ENCODE measurements around the gene TMEM163. TPM values are rescaled to one million over a fixed set of nuclear protein-coding genes. Genes with fewer than 3 reads are reported as not detected.
"Not testable (repeated sequence)": the region's sequence is repeated elsewhere in the genome, so short reads cannot be mapped to it uniquely, and the experiment has no call there.

TMEM163 gene
- total RNA-seq = under 1 TPM; 0.36 to 0.62 TPM
- polyA plus RNA-seq = under 1 TPM in 1 of 2 donors, not detected in 1; 0.25 TPM
- long read RNA-seq, donor 1 = 0 reads
- long read RNA-seq, donor 2, partial matches to known transcripts = 0 of 2 reads
- long read RNA-seq, donor 2, other reads (novel, unspliced or antisense) = 1 of 2 reads

DNA sequence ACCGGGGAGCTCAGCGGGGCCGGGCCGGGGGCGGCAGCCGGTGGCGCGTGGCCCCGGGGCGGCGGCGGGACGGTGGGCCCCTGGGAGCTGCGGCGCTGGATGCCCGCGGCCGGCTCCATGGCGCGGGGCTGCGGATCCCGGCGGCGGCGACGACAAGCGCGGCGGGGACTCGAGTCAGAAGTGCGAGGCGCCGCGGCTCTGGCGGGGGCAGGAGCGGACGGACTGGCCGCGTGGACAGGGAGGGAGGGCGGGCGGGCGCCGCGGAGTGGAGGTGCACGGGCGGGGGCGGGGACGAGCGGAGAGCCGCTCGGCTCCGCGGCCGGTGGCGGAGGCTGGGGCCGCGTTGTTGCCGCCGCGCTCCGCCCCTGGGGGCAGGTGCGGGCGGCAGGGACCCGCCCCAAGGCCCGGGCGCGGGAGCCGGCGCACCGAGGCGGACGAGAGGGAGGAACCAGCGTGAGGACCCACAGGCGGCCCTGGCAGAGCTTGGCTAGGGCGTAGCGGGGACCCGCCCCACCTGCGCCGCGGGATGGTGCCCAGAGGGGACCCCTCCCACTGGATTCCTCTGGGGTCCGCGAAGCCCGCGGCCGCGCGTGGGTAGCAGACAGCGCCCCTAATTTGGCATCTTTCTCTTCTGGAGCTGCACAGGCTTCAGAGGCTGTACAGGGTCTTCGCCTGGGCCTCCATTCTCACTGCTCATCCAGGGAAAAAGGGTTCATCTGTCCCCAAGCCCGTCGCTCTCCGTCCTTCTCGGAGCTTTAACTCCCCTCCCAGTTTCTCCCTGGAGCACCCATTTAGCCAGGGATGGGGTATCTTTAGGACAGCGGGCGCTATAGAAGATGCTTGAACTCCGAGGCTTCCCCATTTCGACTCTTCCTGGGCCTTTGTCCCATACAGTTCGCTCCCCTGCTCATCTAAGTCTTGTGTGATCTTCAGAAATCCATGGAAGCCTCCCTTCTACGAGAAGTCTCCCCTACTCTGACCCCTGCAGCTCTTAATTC is at the start of gene TMEM163:
TSS of gene TMEM163 (minus strand) at position 184 of the 998 bp plus-strand sequence.
- WGBS, 2 donors = 7 to 11% methylated on average over 55 to 99 of the region's 99 CpGs
- Histone ChIP-seq H3K27ac (ENCODE audit: low read depth in 1 of 2, low read length in 2 of 2) (no peak within 1 kb of the TSS), H3K4me1 (ENCODE audit: control insufficient read depth in 1 of 2, insufficient read depth in 2 of 2, low read length in 2 of 2) (no peaks in the 10 kb centered on the region), H3K27me3 (ENCODE audit: control insufficient read depth in 1 of 2, insufficient read depth in 2 of 2, low read length in 1 of 2) (no peaks in the 10 kb centered on the region), H3K9me3 (ENCODE audit: control insufficient read depth, low read length) (no peaks in the 10 kb centered on the region), H3K4me3 (ENCODE audit: low read length in 2 of 2) (peak within 1 kb of the TSS; percentile 29 to 36), H3K36me3 (ENCODE audit: control insufficient read depth in 1 of 2, insufficient read depth in 2 of 2, low read length in 1 of 2) (no peaks in the 10 kb centered on the region)
- ATAC-seq (ENCODE audit: low FRiP score) (no peak), DNase-seq (no peak)
- intact Hi-C loops (cut with DNase I) = no loop called here

DNA sequence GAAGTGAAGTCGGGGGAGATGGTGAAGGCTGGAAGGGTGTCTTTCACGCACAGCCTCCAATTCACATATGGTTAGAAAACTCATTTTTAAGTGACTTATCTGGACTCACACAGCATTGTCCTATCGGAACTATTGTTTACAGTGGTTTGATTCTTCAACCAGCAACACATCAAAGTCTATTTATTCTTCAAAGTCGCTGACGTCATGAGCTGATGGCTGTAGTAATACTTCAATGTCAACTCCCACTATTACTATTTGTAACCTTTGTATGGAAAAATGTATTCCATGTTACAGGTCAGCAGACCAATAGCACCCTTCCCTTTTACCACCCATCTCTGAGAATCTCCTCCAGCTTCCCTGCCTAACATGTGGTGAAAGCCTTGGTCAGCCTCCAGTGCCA is 47.8 kb upstream of the TMEM163 start:
- no peak overlapping the region for H3K27ac ChIP-seq (ENCODE audit: low read depth in 1 of 2, low read length in 2 of 2)
- H3K27me3 ChIP-seq (ENCODE audit: control insufficient read depth in 1 of 2, insufficient read depth in 2 of 2, low read length in 1 of 2) = no peaks in the 10 kb centered on the region
- no peaks in the 10 kb centered on the region for H3K36me3 ChIP-seq (ENCODE audit: control insufficient read depth in 1 of 2, insufficient read depth in 2 of 2, low read length in 1 of 2)
- intact Hi-C loops (cut with DNase I) = no loop called here
- H3K4me3 ChIP-seq (ENCODE audit: low read length in 2 of 2) = no peak overlapping the region
- no peaks in the 10 kb centered on the region for H3K9me3 ChIP-seq (ENCODE audit: control insufficient read depth, low read length)
- H3K4me1 ChIP-seq (ENCODE audit: control insufficient read depth in 1 of 2, insufficient read depth in 2 of 2, low read length in 2 of 2) = no peaks in the 10 kb centered on the region
- DNase-seq (no peak), ATAC-seq (ENCODE audit: low FRiP score) (no peak)
- WGBS, 2 donors = 72 to 82% methylated on average over 5 of the region's 5 CpGs

DNA sequence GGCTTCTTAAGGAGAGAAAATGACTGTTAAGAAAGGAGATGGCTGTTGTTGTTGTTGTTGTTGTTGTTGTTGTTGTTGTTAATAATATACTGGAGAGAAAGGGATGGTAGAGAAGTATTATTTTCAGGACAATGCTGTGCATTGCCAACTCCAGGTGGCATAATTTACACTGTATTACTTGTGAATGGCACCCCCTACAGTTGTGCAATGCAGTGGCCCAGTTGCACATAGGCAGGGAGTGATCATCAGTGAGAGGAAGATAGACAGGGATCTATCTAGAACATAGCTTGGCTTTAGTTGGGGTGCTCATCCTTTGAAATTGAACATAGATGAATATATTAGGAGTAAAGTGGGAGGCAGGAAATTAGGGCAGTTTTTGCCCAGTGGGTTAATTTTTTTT is 47.2 kb upstream of the TMEM163 start:
- Histone ChIP-seq H3K36me3 (ENCODE audit: control insufficient read depth in 1 of 2, insufficient read depth in 2 of 2, low read length in 1 of 2) (no peaks in the 10 kb centered on the region), H3K27ac (ENCODE audit: low read depth in 1 of 2, low read length in 2 of 2) (no peak overlapping the region), H3K4me1 (ENCODE audit: control insufficient read depth in 1 of 2, insufficient read depth in 2 of 2, low read length in 2 of 2) (no peaks in the 10 kb centered on the region), H3K9me3 (ENCODE audit: control insufficient read depth, low read length) (no peaks in the 10 kb centered on the region), H3K27me3 (ENCODE audit: control insufficient read depth in 1 of 2, insufficient read depth in 2 of 2, low read length in 1 of 2) (no peaks in the 10 kb centered on the region), H3K4me3 (ENCODE audit: low read length in 2 of 2) (no peak overlapping the region)
- DNase-seq (no peak), ATAC-seq (ENCODE audit: low FRiP score) (no peak)
- intact Hi-C loops (cut with DNase I) = no loop called here

DNA sequence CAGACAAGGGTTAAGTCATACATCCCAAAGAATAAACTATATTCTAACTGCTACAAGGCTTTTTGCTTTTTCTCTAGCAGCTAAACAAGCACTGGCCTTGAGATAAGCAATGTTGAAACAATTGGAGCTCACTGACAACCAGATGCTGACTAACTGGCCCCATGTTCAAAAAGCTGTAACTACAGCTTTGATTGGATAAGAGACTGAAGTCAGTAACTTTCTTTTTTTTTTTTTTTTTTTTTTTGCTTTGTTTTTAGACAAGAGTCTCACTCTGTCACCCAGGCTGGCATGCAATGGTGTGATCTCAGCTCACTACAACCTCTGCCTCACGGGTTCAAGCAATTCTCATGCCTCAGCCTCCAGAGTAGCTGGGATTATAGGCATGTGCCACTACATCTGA is 45.4 kb upstream of the TMEM163 start:
- intact Hi-C loops (cut with DNase I) = no loop called here
- Histone ChIP-seq H3K27ac (ENCODE audit: low read depth in 1 of 2, low read length in 2 of 2) (no peak overlapping the region), H3K4me3 (ENCODE audit: low read length in 2 of 2) (no peak overlapping the region), H3K27me3 (ENCODE audit: control insufficient read depth in 1 of 2, insufficient read depth in 2 of 2, low read length in 1 of 2) (no peaks in the 10 kb centered on the region), H3K36me3 (ENCODE audit: control insufficient read depth in 1 of 2, insufficient read depth in 2 of 2, low read length in 1 of 2) (no peaks in the 10 kb centered on the region), H3K4me1 (ENCODE audit: control insufficient read depth in 1 of 2, insufficient read depth in 2 of 2, low read length in 2 of 2) (no peaks in the 10 kb centered on the region), H3K9me3 (ENCODE audit: control insufficient read depth, low read length) (no peaks in the 10 kb centered on the region)
- WGBS, 2 donors = 57 to 71% methylated on average over 1 of the region's 1 CpG
- no peak for DNase-seq
- ATAC-seq (ENCODE audit: low FRiP score) = no peak

DNA sequence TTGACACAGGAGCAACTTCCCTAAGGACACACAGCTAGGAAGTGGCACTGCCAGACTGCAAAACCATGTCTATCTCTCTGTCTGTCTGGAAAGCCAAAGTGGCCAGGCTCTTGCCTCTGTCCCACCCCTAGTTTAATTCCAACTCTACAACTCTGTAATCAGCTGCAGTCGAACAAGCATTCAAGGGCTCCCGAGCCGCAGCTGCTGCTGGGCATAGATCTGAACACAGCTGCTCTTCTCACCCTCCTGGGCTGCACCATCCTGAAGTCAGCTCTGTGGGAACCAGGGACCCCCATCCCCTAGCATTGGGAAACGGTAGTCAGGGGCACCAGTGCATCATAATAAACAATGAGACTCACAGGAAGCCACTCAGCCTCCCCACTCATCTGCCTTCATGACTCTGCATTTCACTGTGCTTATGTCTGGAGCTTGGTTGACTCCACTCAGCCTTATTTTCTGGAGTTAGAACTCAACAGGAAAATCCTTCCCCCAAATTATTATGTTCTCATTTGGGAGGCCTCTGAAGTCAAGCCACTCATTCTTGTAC is 44.4 kb upstream of the TMEM163 start:
- no peak overlapping the region for H3K4me3 ChIP-seq (ENCODE audit: low read length in 2 of 2)
- 58 to 61% methylated on average over 4 of the region's 4 CpGs for WGBS, 2 donors
- no peak for DNase-seq
- intact Hi-C loops (cut with DNase I) = no loop called here
- no peak overlapping the region for H3K27ac ChIP-seq (ENCODE audit: low read depth in 1 of 2, low read length in 2 of 2)
- no peaks in the 10 kb centered on the region for H3K4me1 ChIP-seq (ENCODE audit: control insufficient read depth in 1 of 2, insufficient read depth in 2 of 2, low read length in 2 of 2)
- no peaks in the 10 kb centered on the region for H3K27me3 ChIP-seq (ENCODE audit: control insufficient read depth in 1 of 2, insufficient read depth in 2 of 2, low read length in 1 of 2)
- no peaks in the 10 kb centered on the region for H3K9me3 ChIP-seq (ENCODE audit: control insufficient read depth, low read length)
- no peak for ATAC-seq (ENCODE audit: low FRiP score)
- no peaks in the 10 kb centered on the region for H3K36me3 ChIP-seq (ENCODE audit: control insufficient read depth in 1 of 2, insufficient read depth in 2 of 2, low read length in 1 of 2)

DNA sequence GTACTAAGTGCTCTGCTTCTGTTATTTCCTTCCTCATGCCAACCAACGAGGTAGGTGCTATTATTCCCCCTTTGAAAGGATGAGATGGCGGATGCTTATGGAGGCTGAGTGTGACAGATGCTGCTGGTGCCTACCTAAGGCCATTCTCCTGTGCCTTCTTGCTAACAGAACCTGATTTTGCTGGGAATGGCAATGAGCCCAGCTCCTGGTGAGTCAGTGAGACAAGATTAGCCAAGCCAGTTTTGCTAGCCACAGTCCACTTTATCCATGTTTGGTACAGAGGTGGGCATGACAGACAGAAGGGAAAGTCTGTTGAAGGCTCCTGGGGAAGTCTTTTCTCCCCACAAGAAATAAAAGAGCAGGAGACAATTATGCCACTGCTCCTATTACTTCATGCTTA is 43.7 kb upstream of the TMEM163 start:
- Histone ChIP-seq H3K9me3 (ENCODE audit: control insufficient read depth, low read length) (no peaks in the 10 kb centered on the region), H3K27me3 (ENCODE audit: control insufficient read depth in 1 of 2, insufficient read depth in 2 of 2, low read length in 1 of 2) (no peaks in the 10 kb centered on the region), H3K27ac (ENCODE audit: low read depth in 1 of 2, low read length in 2 of 2) (no peak overlapping the region), H3K4me3 (ENCODE audit: low read length in 2 of 2) (no peak overlapping the region), H3K36me3 (ENCODE audit: control insufficient read depth in 1 of 2, insufficient read depth in 2 of 2, low read length in 1 of 2) (no peaks in the 10 kb centered on the region), H3K4me1 (ENCODE audit: control insufficient read depth in 1 of 2, insufficient read depth in 2 of 2, low read length in 2 of 2) (no peaks in the 10 kb centered on the region)
- ATAC-seq (ENCODE audit: low FRiP score) = no peak
- intact Hi-C loops (cut with DNase I) = no loop called here
- 72% methylated on average over 2 of the region's 2 CpGs for WGBS, 2 donors
- no peak for DNase-seq

DNA sequence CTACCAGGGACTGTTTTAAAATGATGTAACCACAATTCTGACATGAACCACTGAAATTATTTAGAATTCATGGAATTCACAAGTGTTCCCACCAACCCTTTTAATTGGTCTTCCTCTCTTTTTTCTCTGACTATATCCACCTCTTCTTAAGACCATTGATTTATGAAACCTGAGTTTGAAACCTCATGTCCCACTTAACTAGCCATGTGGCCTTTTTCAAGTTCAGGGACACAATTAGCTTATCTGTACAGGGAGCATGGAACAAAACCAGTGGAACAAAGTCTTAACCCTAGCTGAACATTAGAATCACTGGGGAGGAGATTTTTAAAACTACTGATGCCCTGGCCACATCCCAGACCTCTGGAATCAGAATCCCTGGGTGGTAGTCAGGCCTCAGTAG is 41.6 kb upstream of the TMEM163 start:
- Histone ChIP-seq H3K9me3 (ENCODE audit: control insufficient read depth, low read length) (peaks cover 4% of the 10 kb centered on the region), H3K27me3 (ENCODE audit: control insufficient read depth in 1 of 2, insufficient read depth in 2 of 2, low read length in 1 of 2) (peaks cover 0 to 2% of the 10 kb centered on the region in 2 donors), H3K4me1 (ENCODE audit: control insufficient read depth in 1 of 2, insufficient read depth in 2 of 2, low read length in 2 of 2) (no peaks in the 10 kb centered on the region), H3K36me3 (ENCODE audit: control insufficient read depth in 1 of 2, insufficient read depth in 2 of 2, low read length in 1 of 2) (no peaks in the 10 kb centered on the region), H3K27ac (ENCODE audit: low read depth in 1 of 2, low read length in 2 of 2) (no peak overlapping the region), H3K4me3 (ENCODE audit: low read length in 2 of 2) (no peak overlapping the region)
- ATAC-seq (ENCODE audit: low FRiP score) = no peak
- no peak for DNase-seq
- intact Hi-C loops (cut with DNase I) = no loop called here

DNA sequence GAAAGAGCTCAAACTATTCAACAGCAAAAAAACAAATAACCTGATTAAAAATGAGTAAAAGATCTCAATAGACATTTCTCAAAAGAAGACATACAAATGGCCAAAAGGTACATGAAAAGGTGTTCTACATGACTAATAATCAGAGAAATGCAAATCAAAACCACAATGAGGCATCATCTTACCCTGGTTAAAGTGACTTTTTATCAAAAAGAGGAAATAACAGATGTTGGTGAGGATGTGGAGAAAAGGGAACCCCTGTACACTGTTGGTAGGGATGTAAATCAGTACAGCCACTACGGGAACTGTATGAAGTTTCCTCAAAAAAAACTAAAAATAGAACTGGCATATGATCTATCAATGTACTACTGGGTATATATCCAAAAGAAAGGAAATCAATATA is 39.8 kb upstream of the TMEM163 start:
- no peaks in the 10 kb centered on the region for H3K4me1 ChIP-seq (ENCODE audit: control insufficient read depth in 1 of 2, insufficient read depth in 2 of 2, low read length in 2 of 2)
- ATAC-seq (ENCODE audit: low FRiP score) (no peak), DNase-seq (no peak)
- H3K27me3 ChIP-seq (ENCODE audit: control insufficient read depth in 1 of 2, insufficient read depth in 2 of 2, low read length in 1 of 2) = peaks cover 0 to 2% of the 10 kb centered on the region in 2 donors
- H3K27ac ChIP-seq (ENCODE audit: low read depth in 1 of 2, low read length in 2 of 2) = no peak overlapping the region
- H3K36me3 ChIP-seq (ENCODE audit: control insufficient read depth in 1 of 2, insufficient read depth in 2 of 2, low read length in 1 of 2) = no peaks in the 10 kb centered on the region
- 57 to 62% methylated on average over 1 of the region's 1 CpG for WGBS, 2 donors
- intact Hi-C loops (cut with DNase I) = no loop called here
- no peak overlapping the region for H3K4me3 ChIP-seq (ENCODE audit: low read length in 2 of 2)
- peaks cover 6% of the 10 kb centered on the region for H3K9me3 ChIP-seq (ENCODE audit: control insufficient read depth, low read length)

DNA sequence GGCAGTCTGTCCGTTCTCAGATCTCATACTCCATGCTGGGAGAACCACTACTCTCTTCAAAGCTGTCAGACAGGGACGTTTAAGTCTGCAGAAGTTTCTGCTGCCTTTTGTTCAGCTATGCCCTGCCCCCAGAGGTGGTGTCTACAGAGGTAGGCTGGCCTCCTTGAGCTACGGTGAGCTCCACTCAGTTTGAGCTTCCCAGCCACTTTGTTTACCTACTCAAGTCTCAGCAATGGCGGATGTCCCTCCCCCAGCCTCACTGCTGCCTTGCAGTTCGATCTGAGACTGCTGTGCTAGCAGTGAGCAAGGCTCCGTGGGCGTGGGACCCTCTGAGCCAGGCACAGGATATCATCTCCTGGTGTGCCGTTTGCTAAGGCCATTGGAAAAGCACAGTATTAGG is 33.2 kb upstream of the TMEM163 start:
- ATAC-seq (ENCODE audit: low FRiP score); intact Hi-C loops (cut with DNase I); DNase-seq; H3K4me3 ChIP-seq (ENCODE audit: low read length in 2 of 2); H3K36me3 ChIP-seq (ENCODE audit: control insufficient read depth in 1 of 2, insufficient read depth in 2 of 2, low read length in 1 of 2); H3K27ac ChIP-seq (ENCODE audit: low read depth in 1 of 2, low read length in 2 of 2); H3K9me3 ChIP-seq (ENCODE audit: control insufficient read depth, low read length); H3K27me3 ChIP-seq (ENCODE audit: control insufficient read depth in 1 of 2, insufficient read depth in 2 of 2, low read length in 1 of 2); H3K4me1 ChIP-seq (ENCODE audit: control insufficient read depth in 1 of 2, insufficient read depth in 2 of 2, low read length in 2 of 2): not testable (repeated sequence)
- 36 to 40% methylated on average over 8 of the region's 8 CpGs for WGBS, 2 donors

Measured in aorta (tissue), 5 donors.